T-helper 2 cell treated with Interferon-gamma antibody and Interleukin-4, amounts not matched to agents 5 μg/mL and 100 μg/mL, for 36 hours (primary cell): ENCODE measurements around the gene CFAP45.

Experiments used
- DNase-seq: peaks from one replicate; pipeline ENCODE4 v3.0.0; 2021; ENCODE audit warnings: low spot score
- H3K27ac Mint-ChIP-seq: one replicate; pipeline ENCODE4 v1.8.0; 2021; ENCODE audit warnings: mild to moderate bottlenecking, mixed read lengths
- H3K27me3 Mint-ChIP-seq: one replicate; pipeline ENCODE4 v1.8.0; 2021; ENCODE audit warnings: low read depth, mixed read lengths
- H3K36me3 Mint-ChIP-seq: one replicate; pipeline ENCODE4 v1.8.0; 2021; ENCODE audit warnings: low read depth, mixed read lengths
- H3K4me1 Mint-ChIP-seq: one replicate; pipeline ENCODE4 v1.8.0; 2021; ENCODE audit warnings: low read depth, mixed read lengths
- H3K4me3 Mint-ChIP-seq: one replicate; pipeline ENCODE4 v1.8.0; 2022; ENCODE audit warnings: mild to moderate bottlenecking, moderate library complexity, mixed read lengths
- H3K9me3 Mint-ChIP-seq: one replicate; pipeline ENCODE4 v1.8.0; 2021; ENCODE audit warnings: mixed read lengths

The CFAP45 gene

GRCh38 chr1:159940006-159940620 is 40.1 kb upstream of the CFAP45 start:
- H3K27ac Mint-ChIP-seq: no peak overlapping the region
- DNase-seq: no peak
- H3K4me3 Mint-ChIP-seq: no peak overlapping the region
- no peaks in the 10 kb centered on the region for H3K9me3 Mint-ChIP-seq
- H3K36me3 Mint-ChIP-seq: no peaks in the 10 kb centered on the region
- peaks cover 18% of the 10 kb centered on the region for H3K4me1 Mint-ChIP-seq
- peaks cover 31% of the 10 kb centered on the region for H3K27me3 Mint-ChIP-seq

- H3K4me3 Mint-ChIP-seq: no peak overlapping the region
- no peak overlapping the region for H3K27ac Mint-ChIP-seq
- no peak for DNase-seq
- H3K9me3 Mint-ChIP-seq: no peaks in the 10 kb centered on the region
- peaks cover 18% of the 10 kb centered on the region for H3K4me1 Mint-ChIP-seq
- no peaks in the 10 kb centered on the region for H3K36me3 Mint-ChIP-seq
- H3K27me3 Mint-ChIP-seq: peaks cover 27% of the 10 kb centered on the region
These were observed 39.7 kb upstream of the CFAP45 start for GRCh38 chr1:159939678-159940002.

GRCh38 chr1:159938905-159939677 is 39.1 kb upstream of the CFAP45 start:
- peaks cover 21% of the 10 kb centered on the region for H3K27me3 Mint-ChIP-seq
- peaks cover 18% of the 10 kb centered on the region for H3K4me1 Mint-ChIP-seq
- H3K27ac Mint-ChIP-seq: no peak overlapping the region
- H3K9me3 Mint-ChIP-seq: no peaks in the 10 kb centered on the region
- no peak overlapping the region for H3K4me3 Mint-ChIP-seq
- DNase-seq: no peak
- H3K36me3 Mint-ChIP-seq: no peaks in the 10 kb centered on the region

GRCh38 chr1:159938211-159938852 is 38.4 kb upstream of the CFAP45 start:
- DNase-seq: no peak
- Mint-ChIP-seq H3K27me3 (peaks cover 20% of the 10 kb centered on the region), H3K4me1 (peaks cover 18% of the 10 kb centered on the region), H3K9me3 (no peaks in the 10 kb centered on the region), H3K4me3 (peak overlapping the region; percentile 6), H3K36me3 (no peaks in the 10 kb centered on the region), H3K27ac (no peak overlapping the region)

- Mint-ChIP-seq H3K36me3 (no peaks in the 10 kb centered on the region), H3K9me3 (no peaks in the 10 kb centered on the region), H3K27me3 (peaks cover 14% of the 10 kb centered on the region), H3K4me1 (peaks cover 18% of the 10 kb centered on the region), H3K27ac (no peak overlapping the region), H3K4me3 (peak overlapping the region; percentile 42)
- no peak for DNase-seq
These were observed 37.2 kb upstream of the CFAP45 start for GRCh38 chr1:159937054-159937750.

- H3K27me3 Mint-ChIP-seq: peaks cover 14% of the 10 kb centered on the region
- no peak overlapping the region for H3K27ac Mint-ChIP-seq
- no peaks in the 10 kb centered on the region for H3K36me3 Mint-ChIP-seq
- DNase-seq: peak; percentile 72
- no peak overlapping the region for H3K4me3 Mint-ChIP-seq
- H3K4me1 Mint-ChIP-seq: peaks cover 18% of the 10 kb centered on the region
- no peaks in the 10 kb centered on the region for H3K9me3 Mint-ChIP-seq
These were observed 36.4 kb upstream of the CFAP45 start for GRCh38 chr1:159936273-159936904.

GRCh38 chr1:159935719-159936272 is 35.8 kb upstream of the CFAP45 start:
- Mint-ChIP-seq H3K36me3 (no peaks in the 10 kb centered on the region), H3K4me1 (peaks cover 18% of the 10 kb centered on the region), H3K27me3 (peaks cover 14% of the 10 kb centered on the region), H3K27ac (no peak overlapping the region), H3K4me3 (no peak overlapping the region), H3K9me3 (no peaks in the 10 kb centered on the region)
- DNase-seq: no peak

- no peak for DNase-seq
- H3K4me3 Mint-ChIP-seq: no peak overlapping the region
- H3K36me3 Mint-ChIP-seq: no peaks in the 10 kb centered on the region
- H3K9me3 Mint-ChIP-seq: no peaks in the 10 kb centered on the region
- no peak overlapping the region for H3K27ac Mint-ChIP-seq
- H3K27me3 Mint-ChIP-seq: peaks cover 14% of the 10 kb centered on the region
- peaks cover 16% of the 10 kb centered on the region for H3K4me1 Mint-ChIP-seq
These were observed 35.3 kb upstream of the CFAP45 start for GRCh38 chr1:159935305-159935704.

- no peak for DNase-seq
- no peaks in the 10 kb centered on the region for H3K9me3 Mint-ChIP-seq
- no peaks in the 10 kb centered on the region for H3K36me3 Mint-ChIP-seq
- peaks cover 11% of the 10 kb centered on the region for H3K27me3 Mint-ChIP-seq
- H3K4me1 Mint-ChIP-seq: peaks cover 16% of the 10 kb centered on the region
- H3K27ac Mint-ChIP-seq: no peak overlapping the region
- H3K4me3 Mint-ChIP-seq: no peak overlapping the region
These were observed 34.4 kb upstream of the CFAP45 start for GRCh38 chr1:159934136-159935039.

- H3K27ac Mint-ChIP-seq: no peak overlapping the region
- no peaks in the 10 kb centered on the region for H3K36me3 Mint-ChIP-seq
- H3K4me1 Mint-ChIP-seq: peaks cover 12% of the 10 kb centered on the region
- H3K4me3 Mint-ChIP-seq: no peak overlapping the region
- DNase-seq: no peak
- H3K27me3 Mint-ChIP-seq: peaks cover 9% of the 10 kb centered on the region
- no peaks in the 10 kb centered on the region for H3K9me3 Mint-ChIP-seq
These were observed 33.4 kb upstream of the CFAP45 start for GRCh38 chr1:159933347-159933746.

GRCh38 chr1:159932296-159933285 is 32.6 kb upstream of the CFAP45 start:
- peaks cover 6% of the 10 kb centered on the region for H3K4me1 Mint-ChIP-seq
- H3K27ac Mint-ChIP-seq: no peak overlapping the region
- peaks cover 9% of the 10 kb centered on the region for H3K27me3 Mint-ChIP-seq
- H3K36me3 Mint-ChIP-seq: no peaks in the 10 kb centered on the region
- DNase-seq: no peak
- H3K9me3 Mint-ChIP-seq: no peaks in the 10 kb centered on the region
- no peak overlapping the region for H3K4me3 Mint-ChIP-seq

- H3K9me3 Mint-ChIP-seq: no peaks in the 10 kb centered on the region
- no peak overlapping the region for H3K27ac Mint-ChIP-seq
- H3K4me3 Mint-ChIP-seq: no peak overlapping the region
- H3K27me3 Mint-ChIP-seq: peaks cover 9% of the 10 kb centered on the region
- DNase-seq: no peak
- no peaks in the 10 kb centered on the region for H3K36me3 Mint-ChIP-seq
- H3K4me1 Mint-ChIP-seq: peaks cover 2% of the 10 kb centered on the region
These were observed 31.8 kb upstream of the CFAP45 start for GRCh38 chr1:159931795-159932173.
